HepG2 (cell line): ENCODE results near the gene NGF. TPM values are rescaled to one million over a fixed set of nuclear protein-coding genes. Genes with fewer than 3 reads are reported as not detected.

Source experiments
- ATAC-seq: fragments of 200-7000 bp; cut with Tn5 transposase; 3 replicates; pipeline ENCODE4 v1.9.1; 2020; ENCODE audit warnings: mild to moderate bottlenecking, moderate library complexity
- BruUV-seq: library from RNA; stranded (reverse); fragments of 400-500 nt; replicated peaks from 2 replicates; lab custom pipeline; 2021; lab: Mats Ljungman, UMichigan
- CTCF ChIA-PET: fragments of 300-600 bp; formaldehyde crosslinking; extraction: SDS; loops from one replicate; lab custom pipeline; 2021; ENCODE audit warnings: low total read pairs, inconsistent platforms, low intra/inter-chr PET ratio; lab: Yijun Ruan, JAX
- POLR2A ChIA-PET: fragments of 350-600 bp; sonication (Branson Sonifier 250); formaldehyde crosslinking; loops from one replicate; lab custom pipeline; 2020; ENCODE audit warnings: antibody characterized with exemption, inconsistent platforms; lab: Yijun Ruan, JAX
- DNase-seq: peaks from one replicate; pipeline ENCODE4 v3.0.0-alpha.2; 2015; ENCODE audit warnings: low spot score
- FAIRE-seq: peaks from 3 replicates; lab custom pipeline; 2011; peaks lifted over from hg19 to GRCh38; lab: Jason Lieb, UNC
- H2AFZ ChIP-seq: one replicate; pipeline ENCODE4 v1.6.1; 2011; ENCODE audit warnings: low read length, inconsistent platforms
- H3K27ac ChIP-seq: fragments of 300-600 bp; 3 replicates; pipeline ENCODE4 v1.8.0; 2011; ENCODE audit warnings: mixed run types, mild to moderate bottlenecking, mixed read lengths, low read length, inconsistent platforms; ENCODE audit not compliant: insufficient read depth; ENCODE audit errors: extremely low read length
- H3K27me3 ChIP-seq, 2 experiments: fragments of 200-600 bp in 1 of 2; 2 replicates in 1 of 2; 3 replicates in 1 of 2; pipeline versions ENCODE4 v1.6.0 to v1.8.0; 2011; ENCODE audit warnings: low read length in 2 of 2, mild to moderate bottlenecking in 2 of 2, moderate library complexity in 2 of 2, inconsistent platforms in 1 of 2; ENCODE audit not compliant: insufficient read depth in 2 of 2, control insufficient read depth in 1 of 2
- H3K36me3 ChIP-seq, 2 experiments: fragments of 200-600 bp in 1 of 2; replicated peaks in 1 of 2; 2 replicates in 1 of 2; 3 replicates in 1 of 2; pipeline versions ENCODE4 v1.5.1 to v1.8.0; 2011; ENCODE audit warnings: low read length in 2 of 2, inconsistent platforms in 1 of 2; ENCODE audit not compliant: insufficient read depth in 2 of 2, control insufficient read depth in 1 of 2
- H3K4me1 ChIP-seq: 2 replicates; pipeline ENCODE4 v1.5.1; 2012; ENCODE audit warnings: low read length, inconsistent platforms; ENCODE audit not compliant: insufficient read depth
- H3K4me2 ChIP-seq: 2 replicates; pipeline ENCODE4 v1.6.0; 2011; ENCODE audit warnings: low read depth, low read length, inconsistent platforms
- H3K4me3 ChIP-seq, 3 experiments: fragments of 200-600 bp in 1 of 3; sonication (generic), shearing (Covaris generic) in 1 of 3; replicated peaks in 1 of 3; 2 replicates each; pipeline ENCODE4 v1.5.1; 2011 to 2016; ENCODE audit warnings: low read length in 3 of 3, inconsistent platforms in 2 of 3, low read depth in 2 of 3, mild to moderate bottlenecking in 2 of 3, control low read depth in 1 of 3, mixed read lengths in 1 of 3; ENCODE audit not compliant: insufficient read depth in 1 of 3
- H3K79me2 ChIP-seq: one replicate; pipeline ENCODE4 v1.6.1; 2011; ENCODE audit warnings: low read length, inconsistent platforms; ENCODE audit not compliant: insufficient read depth
- H3K9ac ChIP-seq: 2 replicates; pipeline ENCODE4 v1.6.0; 2011; ENCODE audit warnings: mild to moderate bottlenecking, low read depth, low read length, inconsistent platforms; ENCODE audit not compliant: insufficient read depth
- H3K9me3 ChIP-seq: 2 replicates; pipeline ENCODE4 v1.5.1; 2012; ENCODE audit warnings: mild to moderate bottlenecking, low read length
- H4K20me1 ChIP-seq: 2 replicates; pipeline ENCODE4 v1.6.0; 2011; ENCODE audit warnings: inconsistent platforms, mild to moderate bottlenecking, low read length, moderate library complexity; ENCODE audit not compliant: insufficient read depth
- GMEB2 ChIP-seq: IDR thresholded peaks from 2 replicates; pipeline ENCODE4 v1.6.1; 2016; ENCODE audit warnings: missing biosample characterization, missing genetic modification reagents, low read depth
- PAX8 ChIP-seq: sonication (generic); formaldehyde crosslinking; IDR thresholded peaks from 2 replicates; pipeline ENCODE4 v1.8.0; 2022; ENCODE audit warnings: mild to moderate bottlenecking, missing genetic modification reagents, borderline replicate concordance
- STAG1 ChIP-seq: sonication (generic); formaldehyde crosslinking; IDR thresholded peaks from 2 replicates; pipeline ENCODE4 v1.4.0; 2020; ENCODE audit warnings: missing genetic modification reagents
- WGBS: methylation state at CpG from one replicate; pipeline ENCODE4 v1.1.6; 2017; ENCODE audit warnings: low lambda C conversion rate; 5-methylcytosine and 5-hydroxymethylcytosine counted together
- in situ Hi-C: cut with HindIII; loops from 2 replicates; pipeline ENCODE4 v1.10.0; 2017; ENCODE audit warnings: low pct_unique_long_range_greater_than_20kb; ENCODE audit not compliant: extremely low pct_ligation_motif_present
- intact Hi-C: fragments of 100-400 bp; cut with micrococcal nuclease; formaldehyde crosslinking; loops from one replicate; pipeline ENCODE4 v1.10.0; 2022; ENCODE audit not compliant: unreplicated experiment
- polyA plus RNA-seq, 8 experiments: library from polyadenylated mRNA; depleted of rRNA in 3 of 8; stranded (reverse) in 7 of 8; unstranded in 1 of 8; fragments of >200 nt; fragmentation: Illumina TruSeq in 4 of 8; extraction: Trizol in 4 of 8; gene quantifications; 2 replicates each; pipeline versions ENCODE4 v1.2.1 to v1.2.3, GENCODE V29; 2011 to 2016; ENCODE audit warnings: low read depth in 4 of 8, missing spikeins in 1 of 8, mixed read lengths in 1 of 8; ENCODE audit not compliant: insufficient read depth in 1 of 8
- total RNA-seq, 5 experiments: library from RNA; depleted of rRNA; stranded (reverse); fragments of >200 nt; fragmentation: Illumina TruSeq; extraction: Trizol; gene quantifications; 2 replicates each; pipeline ENCODE4 v1.2.3, GENCODE V29; 2016; ENCODE audit warnings: low read depth in 1 of 5
- TF ChIP-seq, protein P1 (sequence below): sonication (generic); formaldehyde crosslinking; IDR thresholded peaks from 2 replicates; pipeline ENCODE4 v1.8.0; 2022; ENCODE audit warnings: missing genetic modification reagents, mild to moderate bottlenecking, moderate library complexity, borderline replicate concordance

The NGF gene
- total and polyA plus RNA-seq, 2 of the 13 experiments (the other 11 are each of a cell fraction or from before 2014, with no cell fraction given) = not detected

DNA sequence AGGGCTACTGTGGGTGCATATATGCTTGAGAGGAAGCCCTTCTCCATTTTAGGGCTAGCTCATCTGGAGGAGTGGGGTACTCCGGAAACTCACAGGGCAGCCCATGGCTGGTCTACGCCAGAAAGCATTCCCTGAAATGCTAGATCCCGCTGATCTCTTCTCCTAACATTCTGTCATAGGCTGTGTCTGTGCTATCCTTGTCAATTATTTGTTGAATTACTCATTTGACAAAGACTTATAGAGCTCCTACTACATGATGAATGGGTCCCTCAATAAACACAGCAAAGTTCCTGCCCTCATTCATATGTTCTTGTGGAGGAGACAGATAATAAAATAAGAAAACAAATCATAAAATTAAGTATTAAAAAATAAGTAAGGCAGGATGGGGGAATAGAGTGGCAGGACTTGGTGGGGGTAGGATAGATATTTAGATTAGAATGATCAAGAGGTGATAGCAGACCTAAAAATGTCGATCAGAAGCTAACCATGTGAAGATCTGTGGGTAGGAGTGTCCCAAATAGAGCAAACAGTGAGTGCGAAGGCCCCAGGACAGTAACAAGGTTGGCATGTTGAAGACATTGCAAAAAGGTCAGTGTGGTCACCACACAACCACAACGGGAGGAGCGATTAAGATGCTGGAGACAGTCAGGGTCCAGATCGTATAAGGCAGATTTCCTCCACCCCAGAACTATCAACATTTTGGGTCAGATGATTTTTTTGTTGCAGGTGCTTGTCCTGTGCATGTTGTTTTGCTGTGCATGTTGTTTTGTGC lies 13.2 kb downstream of the NGF start:
- no peak overlapping the region for H3K4me3 ChIP-seq
- no peak overlapping the region for H3K4me2 ChIP-seq
- in situ Hi-C loops (no loop called here), intact Hi-C loops (no loop called here)
- no peaks in the 10 kb centered on the region for H3K79me2 ChIP-seq
- H3K36me3 ChIP-seq = no peaks in the 10 kb centered on the region
- ATAC-seq = no peak
- ChIA-PET CTCF (no interaction called here), POLR2A (no interaction called here)
- no peaks in the 10 kb centered on the region for H4K20me1 ChIP-seq
- H3K9me3 ChIP-seq = no peaks in the 10 kb centered on the region
- TF ChIP-seq PAX8 (CRISPR knock-in tag) (no peak), STAG1 (CRISPR knock-in tag) (no peak), GMEB2 (CRISPR knock-in tag) (no peak)
- TF ChIP-seq, protein P1, sequence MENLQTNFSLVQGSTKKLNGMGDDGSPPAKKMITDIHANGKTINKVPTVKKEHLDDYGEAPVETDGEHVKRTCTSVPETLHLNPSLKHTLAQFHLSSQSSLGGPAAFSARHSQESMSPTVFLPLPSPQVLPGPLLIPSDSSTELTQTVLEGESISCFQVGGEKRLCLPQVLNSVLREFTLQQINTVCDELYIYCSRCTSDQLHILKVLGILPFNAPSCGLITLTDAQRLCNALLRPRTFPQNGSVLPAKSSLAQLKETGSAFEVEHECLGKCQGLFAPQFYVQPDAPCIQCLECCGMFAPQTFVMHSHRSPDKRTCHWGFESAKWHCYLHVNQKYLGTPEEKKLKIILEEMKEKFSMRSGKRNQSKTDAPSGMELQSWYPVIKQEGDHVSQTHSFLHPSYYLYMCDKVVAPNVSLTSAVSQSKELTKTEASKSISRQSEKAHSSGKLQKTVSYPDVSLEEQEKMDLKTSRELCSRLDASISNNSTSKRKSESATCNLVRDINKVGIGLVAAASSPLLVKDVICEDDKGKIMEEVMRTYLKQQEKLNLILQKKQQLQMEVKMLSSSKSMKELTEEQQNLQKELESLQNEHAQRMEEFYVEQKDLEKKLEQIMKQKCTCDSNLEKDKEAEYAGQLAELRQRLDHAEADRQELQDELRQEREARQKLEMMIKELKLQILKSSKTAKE = no peak
- no peak overlapping the region for H3K27ac ChIP-seq
- no peak for FAIRE-seq
- no peaks in the 10 kb centered on the region for H3K27me3 ChIP-seq
- no peak overlapping the region for H2AFZ ChIP-seq
- BruUV-seq = no TSS peak
- DNase-seq = no peak
- WGBS = 8% methylated on average over 8 of the region's 8 CpGs
- no peaks in the 10 kb centered on the region for H3K4me1 ChIP-seq
- no peak overlapping the region for H3K9ac ChIP-seq
